Keratinocyte (primary cell): ENCODE results near the gene GPAM. TPM values are rescaled to one million over a fixed set of nuclear protein-coding genes. Genes with fewer than 3 reads are reported as not detected.

Experiments
- DNase-seq: peaks from one replicate; pipeline ENCODE4 v3.0.0-alpha.2; 2011; ENCODE audit warnings: low read depth, missing footprints, low spot score
- FAIRE-seq: peaks from 2 replicates; lab custom pipeline; 2011; peaks lifted over from hg19 to GRCh38; lab: Jason Lieb, UNC
- H2AFZ ChIP-seq: 2 replicates; pipeline ENCODE4 v1.6.0; 2012; ENCODE audit warnings: low read length, control low read depth, inconsistent platforms; ENCODE audit not compliant: control insufficient read depth
- H3K27ac ChIP-seq: 2 replicates; pipeline ENCODE4 v1.5.1; 2011; ENCODE audit warnings: low read length; ENCODE audit not compliant: control insufficient read depth, insufficient read depth
- H3K27me3 ChIP-seq: 3 replicates; pipeline ENCODE4 v1.6.0; 2011; ENCODE audit warnings: low read length; ENCODE audit not compliant: control insufficient read depth, insufficient read depth; ENCODE audit errors: extremely low read depth
- H3K36me3 ChIP-seq, 2 experiments: 2 replicates in 1 of 2; 3 replicates in 1 of 2; pipeline ENCODE4 v1.5.1; 2011; ENCODE audit warnings: low read length in 2 of 2, mild to moderate bottlenecking in 1 of 2; ENCODE audit not compliant: control insufficient read depth in 2 of 2, insufficient read depth in 2 of 2; ENCODE audit errors: extremely low read depth in 1 of 2
- H3K4me1 ChIP-seq: 3 replicates; pipeline ENCODE4 v1.5.1; 2011; ENCODE audit warnings: low read length; ENCODE audit not compliant: control insufficient read depth, insufficient read depth; ENCODE audit errors: extremely low read depth
- H3K4me2 ChIP-seq: 3 replicates; pipeline ENCODE4 v1.6.0; 2011; ENCODE audit warnings: low read depth, low read length; ENCODE audit not compliant: control insufficient read depth, insufficient read depth; ENCODE audit errors: extremely low read depth
- H3K4me3 ChIP-seq, 3 experiments: fragments of 200-600 bp in 1 of 3; sonication (generic) in 1 of 3; 2 replicates in 2 of 3; 3 replicates in 1 of 3; pipeline ENCODE4 v1.5.1; 2011 to 2016; ENCODE audit warnings: low read length in 3 of 3, mild to moderate bottlenecking in 3 of 3, control low read depth in 2 of 3, inconsistent platforms in 1 of 3, low read depth in 1 of 3, mixed read lengths in 1 of 3, mixed run types in 1 of 3, moderate library complexity in 1 of 3; ENCODE audit not compliant: control insufficient read depth in 2 of 3, insufficient read depth in 2 of 3; ENCODE audit errors: extremely low read depth in 1 of 3
- H3K79me2 ChIP-seq: 2 replicates; pipeline ENCODE4 v1.6.0; 2012; ENCODE audit warnings: low read length; ENCODE audit not compliant: control insufficient read depth, insufficient read depth
- H3K9ac ChIP-seq: 3 replicates; pipeline ENCODE4 v1.6.0; 2011; ENCODE audit warnings: low read length; ENCODE audit not compliant: control insufficient read depth, insufficient read depth; ENCODE audit errors: extremely low read depth
- H3K9me1 ChIP-seq: 3 replicates; pipeline ENCODE4 v1.6.0; 2011; ENCODE audit warnings: low read length; ENCODE audit not compliant: control insufficient read depth, insufficient read depth; ENCODE audit errors: extremely low read depth
- H3K9me3 ChIP-seq: 2 replicates; pipeline ENCODE4 v1.5.1; 2012; ENCODE audit warnings: low read depth, low read length; ENCODE audit not compliant: control insufficient read depth
- H4K20me1 ChIP-seq: 3 replicates; pipeline ENCODE4 v1.6.0; 2011; ENCODE audit warnings: low read length; ENCODE audit not compliant: control insufficient read depth, insufficient read depth; ENCODE audit errors: extremely low read depth
- EZH2 ChIP-seq: IDR thresholded peaks from one replicate; pipeline ENCODE4 v1.6.1; 2012; ENCODE audit warnings: inconsistent platforms, mild to moderate bottlenecking, low read length, moderate library complexity
- dilution Hi-C: fragments of 300-500 bp; cut with MboI; formaldehyde crosslinking; loops from one replicate; pipeline ENCODE4 v1.7.0; 2020; ENCODE audit warnings: low sequenced_read_pairs; ENCODE audit not compliant: extremely low pct_ligation_motif_present
- polyA plus RNA-seq, 5 experiments: library from polyadenylated mRNA; depleted of rRNA in 3 of 5; stranded (reverse) in 3 of 5; stranded (forward) in 1 of 5; unstranded in 1 of 5; fragments of >200 nt; gene quantifications; 1 replicate in 1 of 5; 2 replicates in 3 of 5; 3 replicates in 1 of 5; pipeline versions ENCODE4 v1.2.1 to v1.2.3, GENCODE V29; 2011 to 2012; ENCODE audit warnings: missing spikeins in 2 of 5, low read depth in 1 of 5, low replicate concordance in 1 of 5
- TF ChIP-seq, protein P1 (sequence below), 3 experiments: IDR thresholded peaks in 1 of 3; conservative IDR thresholded peaks in 1 of 3; optimal IDR thresholded peaks in 1 of 3; 2 replicates in 2 of 3; 3 replicates in 1 of 3; pipeline versions ENCODE3 to v1.5.1; 2011; ENCODE audit warnings: low read length in 3 of 3, mild to moderate bottlenecking in 3 of 3, moderate library complexity in 2 of 3, control low read depth in 1 of 3, inconsistent platforms in 1 of 3; ENCODE audit not compliant: insufficient read depth in 2 of 3; ENCODE audit errors: extremely low read depth in 1 of 3

The GPAM gene
- polyA plus RNA-seq, 1 donor (not counting 4 experiments of a cell fraction or from before 2014, with no cell fraction given), result 7.4 TPM

DNA sequence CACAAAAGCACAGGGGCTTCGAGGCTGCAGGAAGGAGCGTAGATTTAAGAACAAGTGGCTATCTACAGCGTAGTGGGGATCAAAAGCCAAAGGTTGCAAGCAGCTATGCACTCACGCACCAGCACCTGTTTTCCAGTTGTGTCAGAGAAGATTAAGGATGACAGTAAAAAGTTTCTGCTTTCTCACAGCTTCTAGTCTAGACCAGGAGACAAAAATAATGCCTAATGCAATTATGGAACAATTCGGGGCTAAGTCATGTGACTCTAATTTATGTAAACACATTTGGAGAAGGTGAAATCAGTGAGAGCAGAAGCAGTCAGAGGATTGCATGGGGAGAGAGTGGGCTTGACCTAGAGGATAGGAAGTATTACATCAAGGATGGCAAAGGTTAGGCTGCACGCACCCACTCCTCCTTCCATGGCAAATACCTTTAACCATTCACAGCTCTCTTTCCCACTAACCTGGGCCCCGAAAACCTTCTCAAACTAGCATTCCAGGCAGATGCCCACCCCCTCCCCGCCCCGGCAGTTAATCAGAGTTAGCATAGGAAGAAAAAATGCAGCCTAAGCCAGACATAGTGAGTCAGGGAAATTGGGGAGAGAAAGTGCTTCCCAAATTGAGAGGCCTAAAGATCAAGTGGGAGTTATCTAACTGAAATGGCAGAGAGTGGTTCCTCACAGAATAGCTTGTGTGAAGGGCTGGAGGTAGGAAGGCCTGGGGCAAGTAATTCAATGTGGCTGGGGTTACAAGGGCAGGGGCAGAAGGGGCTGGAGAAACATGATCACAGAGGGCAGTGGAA, 48.2 kb upstream of the GPAM start:
- dilution Hi-C loops, result no loop called here
- Histone ChIP-seq H3K4me3 (no peak overlapping the region), H3K9ac (no peak overlapping the region), H2AFZ (no peak overlapping the region), H3K36me3 (no peaks in the 10 kb centered on the region), H3K79me2 (no peaks in the 10 kb centered on the region), H3K4me2 (no peak overlapping the region), H3K9me3 (no peaks in the 10 kb centered on the region), H4K20me1 (no peaks in the 10 kb centered on the region), H3K4me1 (no peaks in the 10 kb centered on the region), H3K27ac (no peak overlapping the region), H3K27me3 (no peaks in the 10 kb centered on the region), H3K9me1 (no peaks in the 10 kb centered on the region)
- DNase-seq (no peak), FAIRE-seq (no peak)
- no peak for TF ChIP-seq EZH2
- TF ChIP-seq, protein P1, sequence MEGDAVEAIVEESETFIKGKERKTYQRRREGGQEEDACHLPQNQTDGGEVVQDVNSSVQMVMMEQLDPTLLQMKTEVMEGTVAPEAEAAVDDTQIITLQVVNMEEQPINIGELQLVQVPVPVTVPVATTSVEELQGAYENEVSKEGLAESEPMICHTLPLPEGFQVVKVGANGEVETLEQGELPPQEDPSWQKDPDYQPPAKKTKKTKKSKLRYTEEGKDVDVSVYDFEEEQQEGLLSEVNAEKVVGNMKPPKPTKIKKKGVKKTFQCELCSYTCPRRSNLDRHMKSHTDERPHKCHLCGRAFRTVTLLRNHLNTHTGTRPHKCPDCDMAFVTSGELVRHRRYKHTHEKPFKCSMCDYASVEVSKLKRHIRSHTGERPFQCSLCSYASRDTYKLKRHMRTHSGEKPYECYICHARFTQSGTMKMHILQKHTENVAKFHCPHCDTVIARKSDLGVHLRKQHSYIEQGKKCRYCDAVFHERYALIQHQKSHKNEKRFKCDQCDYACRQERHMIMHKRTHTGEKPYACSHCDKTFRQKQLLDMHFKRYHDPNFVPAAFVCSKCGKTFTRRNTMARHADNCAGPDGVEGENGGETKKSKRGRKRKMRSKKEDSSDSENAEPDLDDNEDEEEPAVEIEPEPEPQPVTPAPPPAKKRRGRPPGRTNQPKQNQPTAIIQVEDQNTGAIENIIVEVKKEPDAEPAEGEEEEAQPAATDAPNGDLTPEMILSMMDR (optimal IDR thresholded peaks at IDR 0.05 in 1 of 3, IDR thresholded peaks at IDR 0.05 in 1 of 3, conservative IDR thresholded peaks at IDR 0.05 in 1 of 3; ENCODE audit: extremely low read depth in 1 of 3, insufficient read depth in 2 of 3, low read length in 3 of 3), result no peak

GRCh38 chr10:112230325-112230988, 46.9 kb upstream of the GPAM start:
- no peak overlapping the region for H2AFZ ChIP-seq

More at GRCh38 chr10:112230325-112230988, 46.9 kb upstream of the GPAM start:
- no peaks in the 10 kb centered on the region for H3K79me2 ChIP-seq
- no peaks in the 10 kb centered on the region for H3K4me1 ChIP-seq
- dilution Hi-C loops, result no loop called here
- no peaks in the 10 kb centered on the region for H3K9me3 ChIP-seq
- no peak overlapping the region for H3K9ac ChIP-seq
- DNase-seq, result no peak
- no peaks in the 10 kb centered on the region for H3K9me1 ChIP-seq
- H4K20me1 ChIP-seq, result no peaks in the 10 kb centered on the region
- no peaks in the 10 kb centered on the region for H3K27me3 ChIP-seq
- H3K36me3 ChIP-seq, result no peaks in the 10 kb centered on the region
- H3K27ac ChIP-seq, result no peak overlapping the region
- no peak overlapping the region for H3K4me2 ChIP-seq
- TF ChIP-seq EZH2, result no peak
- TF ChIP-seq, protein P1 (optimal IDR thresholded peaks at IDR 0.05 in 1 of 3, IDR thresholded peaks at IDR 0.05 in 1 of 3, conservative IDR thresholded peaks at IDR 0.05 in 1 of 3; ENCODE audit: extremely low read depth in 1 of 3, insufficient read depth in 2 of 3, low read length in 3 of 3), result no peak
- no peak overlapping the region for H3K4me3 ChIP-seq
- FAIRE-seq, result no peak
